Kidney epithelial cell (primary cell): ENCODE results near the gene CHL1. TPM values are rescaled to one million over a fixed set of nuclear protein-coding genes. Genes with fewer than 3 reads are reported as not detected.

Experiments used
- DNase-seq: peaks from one replicate; pipeline ENCODE4 v3.0.0-alpha.2; 2010; ENCODE audit warnings: low read depth
- H3K27me3 ChIP-seq: 2 replicates; pipeline ENCODE4 v1.6.0; 2011; ENCODE audit warnings: low read length; ENCODE audit not compliant: control insufficient read depth, insufficient read depth
- H3K36me3 ChIP-seq: 2 replicates; pipeline ENCODE4 v1.5.1; 2011; ENCODE audit warnings: low read length; ENCODE audit not compliant: control insufficient read depth, insufficient read depth
- H3K4me3 ChIP-seq: 2 replicates; pipeline ENCODE4 v1.5.1; 2011; ENCODE audit warnings: low read depth, mild to moderate bottlenecking, control low read depth, low read length
- CTCF ChIP-seq: IDR thresholded peaks from 2 replicates; pipeline ENCODE4 v1.5.1; 2011; ENCODE audit warnings: mild to moderate bottlenecking, moderate library complexity, low read length, control low read depth, inconsistent platforms; ENCODE audit not compliant: insufficient read depth, poor library complexity, severe bottlenecking
- total RNA-seq: library from RNA; depleted of rRNA; stranded (reverse); fragments of >200 nt; gene quantifications from 2 replicates; pipeline ENCODE4 v1.2.3, GENCODE V29; 2015

CHL1 gene
- total RNA-seq, 1 donor from 2014 or later = 0.33 TPM

GRCh38 chr3:284322-284721 is 87.8 kb downstream of the CHL1 start:
- H3K36me3 ChIP-seq = no peaks in the 10 kb centered on the region
- DNase-seq = no peak
- H3K4me3 ChIP-seq = no peak overlapping the region
- H3K27me3 ChIP-seq = no peaks in the 10 kb centered on the region
- TF ChIP-seq CTCF = no peak

- Histone ChIP-seq H3K4me3 (no peak overlapping the region), H3K36me3 (no peaks in the 10 kb centered on the region), H3K27me3 (no peaks in the 10 kb centered on the region)
- no peak for DNase-seq
- no peak for TF ChIP-seq CTCF
These were observed 91.9 kb downstream of the CHL1 start for GRCh38 chr3:288417-288816.

DNA sequence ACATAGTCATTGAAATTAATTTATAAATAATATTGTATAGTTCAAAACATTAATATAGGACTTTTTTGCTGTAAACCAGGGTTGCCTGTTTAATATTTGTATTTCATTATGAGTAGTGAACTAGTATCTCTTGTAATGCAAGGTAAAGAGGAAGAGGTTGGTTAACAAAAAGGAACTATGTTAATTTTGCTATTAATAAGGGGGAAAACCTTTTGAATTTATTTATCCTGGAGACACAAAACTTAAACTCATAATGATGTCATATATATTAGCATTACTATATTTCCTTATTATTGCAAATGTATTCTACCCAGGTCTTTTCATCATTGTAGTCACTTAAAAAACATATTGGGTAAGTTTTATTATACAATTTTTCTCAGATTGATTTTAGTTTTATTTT is 94.5 kb downstream of the CHL1 start:
- no peaks in the 10 kb centered on the region for H3K36me3 ChIP-seq
- no peak for DNase-seq
- no peak overlapping the region for H3K4me3 ChIP-seq
- no peak for TF ChIP-seq CTCF
- no peaks in the 10 kb centered on the region for H3K27me3 ChIP-seq

- TF ChIP-seq CTCF = no peak
- Histone ChIP-seq H3K4me3 (no peak overlapping the region), H3K36me3 (no peaks in the 10 kb centered on the region), H3K27me3 (no peaks in the 10 kb centered on the region)
- no peak for DNase-seq
These were observed 95.3 kb downstream of the CHL1 start for GRCh38 chr3:291646-292436.

DNA sequence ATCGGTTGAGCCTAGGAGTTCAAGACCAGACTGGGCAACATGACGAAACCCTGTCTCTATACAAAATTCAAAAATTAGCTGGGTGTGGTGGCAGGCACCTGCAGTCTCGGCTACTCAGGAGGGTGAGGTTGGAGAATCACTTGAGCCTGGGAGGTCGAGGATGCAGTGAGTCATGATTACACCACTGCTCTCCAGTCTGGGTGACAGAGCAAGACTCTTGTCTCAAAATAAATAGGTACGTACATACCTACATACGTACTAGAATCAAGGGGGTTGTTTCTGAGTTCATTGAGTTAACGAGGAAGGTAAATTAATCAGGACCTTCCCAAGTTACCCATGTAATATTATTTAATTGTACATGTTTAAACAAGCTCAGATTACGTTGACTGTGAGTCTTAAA is 97.5 kb downstream of the CHL1 start:
- TF ChIP-seq CTCF = no peak
- no peak overlapping the region for H3K4me3 ChIP-seq
- no peaks in the 10 kb centered on the region for H3K36me3 ChIP-seq
- no peak for DNase-seq
- no peaks in the 10 kb centered on the region for H3K27me3 ChIP-seq

GRCh38 chr3:294581-294980 is 98.0 kb downstream of the CHL1 start:
- TF ChIP-seq CTCF = no peak

More at GRCh38 chr3:294581-294980, 98.0 kb downstream of the CHL1 start:
- no peak for DNase-seq
- H3K27me3 ChIP-seq = no peaks in the 10 kb centered on the region
- H3K36me3 ChIP-seq = no peaks in the 10 kb centered on the region
- H3K4me3 ChIP-seq = no peak overlapping the region
